Measurements from ENCODE around the gene LOXHD1. TPM values are rescaled to one million over a fixed set of nuclear protein-coding genes. Genes with fewer than 3 reads are reported as not detected.

The LOXHD1 gene, protein sequence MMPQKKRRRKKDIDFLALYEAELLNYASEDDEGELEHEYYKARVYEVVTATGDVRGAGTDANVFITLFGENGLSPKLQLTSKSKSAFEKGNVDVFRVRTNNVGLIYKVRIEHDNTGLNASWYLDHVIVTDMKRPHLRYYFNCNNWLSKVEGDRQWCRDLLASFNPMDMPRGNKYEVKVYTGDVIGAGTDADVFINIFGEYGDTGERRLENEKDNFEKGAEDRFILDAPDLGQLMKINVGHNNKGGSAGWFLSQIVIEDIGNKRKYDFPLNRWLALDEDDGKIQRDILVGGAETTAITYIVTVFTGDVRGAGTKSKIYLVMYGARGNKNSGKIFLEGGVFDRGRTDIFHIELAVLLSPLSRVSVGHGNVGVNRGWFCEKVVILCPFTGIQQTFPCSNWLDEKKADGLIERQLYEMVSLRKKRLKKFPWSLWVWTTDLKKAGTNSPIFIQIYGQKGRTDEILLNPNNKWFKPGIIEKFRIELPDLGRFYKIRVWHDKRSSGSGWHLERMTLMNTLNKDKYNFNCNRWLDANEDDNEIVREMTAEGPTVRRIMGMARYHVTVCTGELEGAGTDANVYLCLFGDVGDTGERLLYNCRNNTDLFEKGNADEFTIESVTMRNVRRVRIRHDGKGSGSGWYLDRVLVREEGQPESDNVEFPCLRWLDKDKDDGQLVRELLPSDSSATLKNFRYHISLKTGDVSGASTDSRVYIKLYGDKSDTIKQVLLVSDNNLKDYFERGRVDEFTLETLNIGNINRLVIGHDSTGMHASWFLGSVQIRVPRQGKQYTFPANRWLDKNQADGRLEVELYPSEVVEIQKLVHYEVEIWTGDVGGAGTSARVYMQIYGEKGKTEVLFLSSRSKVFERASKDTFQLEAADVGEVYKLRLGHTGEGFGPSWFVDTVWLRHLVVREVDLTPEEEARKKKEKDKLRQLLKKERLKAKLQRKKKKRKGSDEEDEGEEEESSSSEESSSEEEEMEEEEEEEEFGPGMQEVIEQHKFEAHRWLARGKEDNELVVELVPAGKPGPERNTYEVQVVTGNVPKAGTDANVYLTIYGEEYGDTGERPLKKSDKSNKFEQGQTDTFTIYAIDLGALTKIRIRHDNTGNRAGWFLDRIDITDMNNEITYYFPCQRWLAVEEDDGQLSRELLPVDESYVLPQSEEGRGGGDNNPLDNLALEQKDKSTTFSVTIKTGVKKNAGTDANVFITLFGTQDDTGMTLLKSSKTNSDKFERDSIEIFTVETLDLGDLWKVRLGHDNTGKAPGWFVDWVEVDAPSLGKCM (N-terminal part only)
- 1 to 10 TPM; 1.7 to 4.9 (median 3.2) TPM for total RNA-seq

DNA sequence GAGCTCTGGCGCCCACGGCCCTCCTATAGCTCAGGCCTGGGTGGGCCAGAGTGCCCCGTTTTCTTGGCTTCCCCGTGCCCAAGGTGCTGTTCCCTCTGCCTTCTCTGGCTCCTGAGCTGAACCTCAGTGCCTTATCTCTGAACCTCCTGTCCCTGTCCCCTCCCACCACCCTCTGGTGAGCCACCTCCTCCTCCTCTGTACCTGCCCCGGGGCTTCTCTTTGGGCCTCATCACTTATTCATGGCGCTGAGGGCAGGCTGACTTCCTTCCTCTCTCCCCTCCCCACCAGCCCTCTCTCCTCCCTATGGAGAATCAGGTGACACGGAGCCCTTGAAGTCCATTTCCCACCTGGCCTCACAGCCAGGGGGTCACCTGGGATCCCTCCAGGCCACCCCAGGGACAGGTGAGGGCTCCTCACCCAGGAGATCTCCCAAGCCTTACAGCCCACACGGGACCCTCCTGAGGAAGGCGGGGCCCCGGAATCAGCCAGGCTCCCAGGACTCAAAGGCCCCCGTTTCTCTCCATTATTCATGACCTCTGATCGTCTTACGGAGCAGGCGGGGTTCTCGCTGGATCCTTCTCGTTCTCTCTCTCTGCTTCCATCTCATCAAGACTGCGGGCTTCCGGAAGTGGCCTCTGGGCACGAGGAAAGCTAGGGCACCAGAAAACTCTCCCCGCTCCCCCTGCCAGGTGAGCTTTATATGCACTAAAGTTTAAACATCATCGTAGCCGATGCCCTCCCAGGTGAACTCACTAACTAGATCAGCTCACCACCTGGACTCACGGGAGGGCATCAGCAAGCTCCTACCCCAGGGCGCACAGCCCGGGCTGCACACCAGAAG lies at the start of gene LOXHD1:
Gene LOXHD1 (minus strand): TSS at position 106 of the 841 bp plus-strand sequence. CDS start 187 bp downstream, outside the sequence.
- ATAC-seq (ENCODE audit: low FRiP score) (no peak), DNase-seq (ENCODE audit: low spot score) (no peak)
- TF ChIP-seq, protein P1, sequence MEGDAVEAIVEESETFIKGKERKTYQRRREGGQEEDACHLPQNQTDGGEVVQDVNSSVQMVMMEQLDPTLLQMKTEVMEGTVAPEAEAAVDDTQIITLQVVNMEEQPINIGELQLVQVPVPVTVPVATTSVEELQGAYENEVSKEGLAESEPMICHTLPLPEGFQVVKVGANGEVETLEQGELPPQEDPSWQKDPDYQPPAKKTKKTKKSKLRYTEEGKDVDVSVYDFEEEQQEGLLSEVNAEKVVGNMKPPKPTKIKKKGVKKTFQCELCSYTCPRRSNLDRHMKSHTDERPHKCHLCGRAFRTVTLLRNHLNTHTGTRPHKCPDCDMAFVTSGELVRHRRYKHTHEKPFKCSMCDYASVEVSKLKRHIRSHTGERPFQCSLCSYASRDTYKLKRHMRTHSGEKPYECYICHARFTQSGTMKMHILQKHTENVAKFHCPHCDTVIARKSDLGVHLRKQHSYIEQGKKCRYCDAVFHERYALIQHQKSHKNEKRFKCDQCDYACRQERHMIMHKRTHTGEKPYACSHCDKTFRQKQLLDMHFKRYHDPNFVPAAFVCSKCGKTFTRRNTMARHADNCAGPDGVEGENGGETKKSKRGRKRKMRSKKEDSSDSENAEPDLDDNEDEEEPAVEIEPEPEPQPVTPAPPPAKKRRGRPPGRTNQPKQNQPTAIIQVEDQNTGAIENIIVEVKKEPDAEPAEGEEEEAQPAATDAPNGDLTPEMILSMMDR (IDR thresholded peaks at IDR 0.05), result no peak

DNA sequence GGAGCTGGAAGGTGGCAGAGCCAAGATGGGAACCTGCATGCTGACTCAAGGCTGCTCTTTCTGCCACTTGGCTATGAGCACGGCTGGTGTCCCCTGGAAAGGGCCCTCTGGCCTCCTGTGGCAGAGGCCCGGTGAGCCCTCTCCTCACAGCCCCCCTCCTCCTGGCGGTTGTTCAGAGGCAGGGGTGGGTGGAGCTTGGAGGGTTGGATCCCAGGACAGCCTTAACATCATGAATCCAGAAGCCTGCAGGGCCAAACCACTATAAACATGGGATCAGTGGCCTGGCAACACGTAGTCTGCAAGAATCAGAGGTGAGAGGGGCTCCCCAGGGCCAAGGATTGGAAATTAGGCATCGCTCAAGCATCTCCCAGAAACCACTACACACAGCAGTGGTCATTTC lies 48.5 kb upstream of the LOXHD1 start:
- ATAC-seq (ENCODE audit: low FRiP score) (no peak), DNase-seq (ENCODE audit: low spot score) (no peak)
- TF ChIP-seq, protein P1 (IDR thresholded peaks at IDR 0.05), result no peak

DNA sequence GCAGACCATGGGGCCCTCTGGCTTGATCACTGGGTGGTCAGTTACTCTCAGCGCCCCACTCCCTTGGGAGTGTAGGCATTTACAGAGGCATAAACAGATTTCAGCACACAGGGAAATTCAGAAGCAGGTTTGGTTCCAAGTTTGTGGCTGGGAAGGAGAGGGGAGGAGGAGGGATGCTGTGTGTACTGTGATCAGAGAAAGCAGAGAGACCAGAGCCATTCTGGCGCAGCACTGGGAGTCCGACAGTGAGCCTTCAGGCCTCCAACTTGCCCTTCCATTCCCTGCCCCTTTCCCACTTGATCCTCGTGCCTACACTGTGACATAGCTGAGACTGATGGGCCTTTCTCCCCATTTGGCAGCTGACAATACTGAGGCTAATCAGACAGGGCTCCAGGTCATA lies 47.8 kb upstream of the LOXHD1 start:
- DNase-seq (ENCODE audit: low spot score) (no peak), ATAC-seq (ENCODE audit: low FRiP score) (no peak)
- TF ChIP-seq, protein P1 (IDR thresholded peaks at IDR 0.05), result no peak

DNA sequence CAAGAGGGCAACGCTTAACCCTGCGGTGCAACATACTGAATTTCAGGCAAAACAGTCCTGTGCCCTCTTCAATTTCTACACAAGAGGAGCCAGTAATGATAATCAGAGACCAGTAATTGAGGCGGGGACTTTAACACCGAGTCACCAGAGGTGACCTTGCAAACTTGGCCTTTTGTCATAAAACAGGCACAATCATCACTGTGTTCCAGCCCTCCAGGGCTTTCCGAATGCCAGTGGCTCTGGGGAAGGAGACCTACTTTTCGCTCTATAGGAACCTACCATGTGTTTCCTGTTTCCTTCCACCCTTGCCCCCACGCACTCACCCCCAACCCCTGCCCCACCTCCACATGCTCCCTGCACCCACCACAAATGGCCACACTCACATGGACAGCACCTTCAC lies 47.2 kb upstream of the LOXHD1 start:
- TF ChIP-seq, protein P1 (IDR thresholded peaks at IDR 0.05), result no peak
- no peak for ATAC-seq (ENCODE audit: low FRiP score)

DNA sequence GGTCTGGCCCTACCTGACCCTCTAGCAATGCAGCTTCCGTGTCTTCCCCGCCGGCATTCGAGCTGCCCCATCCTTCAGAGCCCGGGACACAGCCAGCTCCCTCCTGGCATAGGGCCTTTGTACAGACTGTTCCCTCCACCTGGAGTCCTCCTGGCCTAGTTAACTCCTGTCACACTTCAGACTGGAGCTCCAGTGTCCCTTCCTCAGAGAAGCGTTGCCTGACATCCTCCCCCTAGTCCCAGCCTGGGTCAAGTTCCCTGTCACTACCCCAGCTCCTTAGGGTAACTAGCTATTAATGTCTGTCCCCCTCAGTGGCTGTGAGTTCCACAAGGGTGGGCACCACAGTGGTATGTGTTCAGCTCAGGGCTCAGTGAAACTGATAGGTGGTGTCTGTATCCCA lies 45.5 kb upstream of the LOXHD1 start:
- ATAC-seq (ENCODE audit: low FRiP score) (no peak), DNase-seq (ENCODE audit: low spot score) (no peak)
- TF ChIP-seq, protein P1 (IDR thresholded peaks at IDR 0.05), result no peak

More for the DNA sequence above, 47.2 kb upstream of the LOXHD1 start:
- no peak for DNase-seq (ENCODE audit: low spot score)
